CD1c-positive myeloid dendritic cell (primary cell): Measurements from ENCODE around the gene POLR1H.
A peak's percentile ranks its signal among the peaks of the same experiment; 100 is the strongest.

ENCODE experiments used
- DNase-seq: peaks from one replicate; pipeline ENCODE4 v3.0.0-alpha.2; 2016; ENCODE audit errors: extremely low spot score

POLR1H gene

DNA sequence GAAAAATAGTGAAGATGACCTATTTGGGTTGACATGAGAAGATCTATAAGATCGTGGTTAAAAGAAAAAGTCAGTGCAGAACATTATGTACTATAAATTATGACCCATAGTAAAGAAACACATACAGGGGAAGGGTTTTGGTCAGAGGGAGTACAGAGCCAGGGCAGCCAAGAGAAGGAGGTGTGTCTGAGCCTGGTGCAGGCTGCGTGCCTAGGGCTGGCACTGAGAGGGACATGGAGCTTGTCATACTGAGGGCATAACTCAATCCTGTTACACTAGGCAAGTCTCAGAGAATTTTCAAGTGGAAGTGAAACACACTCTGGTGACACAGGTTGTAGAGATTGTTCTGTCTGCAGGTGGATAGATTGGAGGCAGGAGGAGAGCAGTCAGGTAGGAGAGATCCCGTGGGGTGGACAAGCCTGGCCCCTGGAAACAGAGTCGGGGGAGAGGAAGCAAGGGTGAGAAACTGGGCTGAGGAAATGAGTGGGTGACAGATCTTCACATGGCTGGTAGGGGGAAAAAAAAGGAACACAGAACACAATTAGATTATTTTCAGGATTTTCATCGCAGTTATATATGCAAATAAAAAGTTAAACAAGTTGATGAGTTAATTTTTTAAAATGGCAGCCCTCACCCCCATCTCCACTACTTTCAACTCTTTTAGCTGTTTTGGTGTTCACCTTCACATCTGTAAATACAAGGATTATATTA is 33.0 kb downstream of the POLR1H start:
- no peak for DNase-seq

DNA sequence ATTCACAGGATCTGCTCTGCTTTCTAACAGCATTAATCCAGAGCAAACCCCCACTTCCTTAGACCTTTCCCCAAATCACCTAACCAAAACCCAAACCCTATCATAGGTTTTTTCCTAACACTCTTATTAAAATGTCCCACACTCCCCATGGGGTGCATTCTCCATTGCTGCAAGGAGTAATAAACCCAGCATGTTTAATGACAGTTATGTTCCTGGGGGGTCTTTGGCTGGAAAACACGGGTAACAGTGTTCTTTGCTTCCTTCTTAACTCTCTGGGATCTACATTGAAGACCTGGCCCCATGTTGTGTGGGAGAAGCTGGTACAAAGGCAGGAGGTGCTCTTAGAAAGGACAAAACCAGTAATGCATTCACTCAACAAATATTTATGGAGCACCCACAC is 35.8 kb downstream of the POLR1H start:
- DNase-seq, result no peak

DNA sequence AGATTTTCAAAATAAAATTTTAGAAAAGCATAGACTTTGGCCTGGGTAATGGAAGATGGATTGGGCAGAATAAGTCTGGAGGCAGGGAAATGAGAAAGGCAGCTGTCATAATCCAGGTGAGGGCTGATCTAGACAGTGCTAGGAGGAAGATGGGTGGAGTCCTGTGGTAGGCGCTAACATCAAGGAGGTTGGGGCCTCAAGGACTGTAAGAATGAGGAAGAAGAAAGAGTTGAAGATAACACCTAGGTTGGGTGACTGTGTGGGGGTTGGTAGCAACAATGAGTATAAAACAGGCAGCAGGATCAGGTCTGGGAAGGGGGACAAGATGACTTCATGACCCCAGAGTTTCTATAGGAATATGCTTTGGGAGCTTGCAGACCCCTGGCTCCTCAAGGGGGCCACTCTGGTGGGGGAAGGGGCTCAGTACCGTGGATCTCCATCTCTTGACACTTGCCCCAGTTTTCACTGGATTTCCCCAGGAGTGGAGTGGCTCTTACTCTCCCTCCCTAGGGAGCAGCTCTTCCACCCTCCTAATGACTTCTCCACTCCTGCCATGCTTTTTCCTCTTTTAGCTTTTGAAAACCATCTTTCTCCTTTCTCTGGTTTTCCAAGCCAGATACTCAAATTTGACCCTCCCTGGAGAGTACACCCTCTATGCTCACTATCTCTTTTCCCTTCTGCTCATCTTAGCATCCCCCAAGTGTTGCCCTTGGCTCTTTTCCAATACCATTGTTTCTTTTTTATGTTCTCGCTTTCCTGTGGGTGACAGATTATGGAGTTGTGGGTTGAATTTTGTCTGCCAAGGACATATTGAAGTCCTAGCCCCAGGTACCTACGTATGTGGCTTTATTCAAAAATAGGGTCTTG is 37.1 kb downstream of the POLR1H start:
- no peak for DNase-seq

DNA sequence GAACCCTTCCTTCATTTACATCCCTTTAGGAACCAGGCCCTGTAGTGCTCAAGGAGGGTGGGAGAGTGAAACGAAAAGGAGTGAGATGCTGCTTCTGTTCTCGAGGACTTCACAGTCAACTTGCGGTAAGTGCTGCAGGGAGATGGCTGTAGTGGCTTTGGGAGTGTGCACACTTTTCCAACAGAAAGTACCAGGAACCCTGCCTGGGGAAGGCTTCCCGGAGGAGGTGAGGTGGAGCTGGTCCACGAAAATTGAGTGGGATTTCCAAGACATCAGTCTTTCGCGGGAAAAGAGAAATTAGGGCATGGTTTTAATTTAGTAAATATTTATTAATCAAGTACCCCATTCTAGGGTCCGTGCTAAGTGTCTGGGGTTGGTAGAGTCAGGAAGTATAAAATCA is 39.1 kb downstream of the POLR1H start:
- no peak for DNase-seq

DNA sequence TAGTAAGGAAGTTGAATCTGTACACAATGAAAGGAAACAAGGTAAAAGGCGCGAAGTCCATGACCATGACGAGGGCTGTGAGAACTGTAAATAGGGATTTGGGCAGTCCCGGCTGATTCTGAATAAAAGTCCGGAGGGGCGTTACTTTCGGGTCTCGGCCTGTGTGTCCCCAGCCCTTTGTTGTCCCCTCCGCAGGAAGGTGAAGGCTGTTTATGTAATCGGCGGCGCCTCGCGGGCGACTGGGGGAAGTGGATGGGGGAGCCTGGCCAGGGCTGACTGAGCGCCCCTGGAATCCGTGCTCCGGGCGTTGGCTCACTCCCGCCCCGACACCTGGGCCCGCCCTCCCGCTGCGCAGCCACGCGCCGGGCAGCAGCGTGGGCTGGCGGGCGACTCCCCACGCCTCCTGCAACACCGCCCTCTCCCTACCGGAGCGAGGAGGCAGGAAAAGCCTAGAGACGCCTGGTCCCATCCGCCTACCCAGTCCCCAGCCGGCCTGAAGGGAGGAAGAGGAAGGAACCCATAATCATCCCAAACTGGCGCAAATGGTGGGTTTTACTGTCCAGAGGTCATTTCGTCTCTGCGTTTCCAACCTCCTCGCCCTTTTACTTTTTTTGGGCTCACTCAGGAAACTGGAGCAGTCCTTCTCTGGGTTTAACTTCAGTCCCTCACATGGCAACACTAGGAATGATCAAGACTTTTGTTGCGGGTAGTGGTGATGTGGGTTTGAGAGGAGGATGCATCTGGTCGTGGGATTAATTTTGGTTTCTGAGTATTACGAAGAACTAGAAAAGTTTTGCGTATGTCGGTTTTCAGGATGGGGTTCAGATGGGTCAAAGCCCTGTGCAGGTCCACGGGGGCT is 39.7 kb downstream of the POLR1H start:
- peak; percentile 26 for DNase-seq

DNA sequence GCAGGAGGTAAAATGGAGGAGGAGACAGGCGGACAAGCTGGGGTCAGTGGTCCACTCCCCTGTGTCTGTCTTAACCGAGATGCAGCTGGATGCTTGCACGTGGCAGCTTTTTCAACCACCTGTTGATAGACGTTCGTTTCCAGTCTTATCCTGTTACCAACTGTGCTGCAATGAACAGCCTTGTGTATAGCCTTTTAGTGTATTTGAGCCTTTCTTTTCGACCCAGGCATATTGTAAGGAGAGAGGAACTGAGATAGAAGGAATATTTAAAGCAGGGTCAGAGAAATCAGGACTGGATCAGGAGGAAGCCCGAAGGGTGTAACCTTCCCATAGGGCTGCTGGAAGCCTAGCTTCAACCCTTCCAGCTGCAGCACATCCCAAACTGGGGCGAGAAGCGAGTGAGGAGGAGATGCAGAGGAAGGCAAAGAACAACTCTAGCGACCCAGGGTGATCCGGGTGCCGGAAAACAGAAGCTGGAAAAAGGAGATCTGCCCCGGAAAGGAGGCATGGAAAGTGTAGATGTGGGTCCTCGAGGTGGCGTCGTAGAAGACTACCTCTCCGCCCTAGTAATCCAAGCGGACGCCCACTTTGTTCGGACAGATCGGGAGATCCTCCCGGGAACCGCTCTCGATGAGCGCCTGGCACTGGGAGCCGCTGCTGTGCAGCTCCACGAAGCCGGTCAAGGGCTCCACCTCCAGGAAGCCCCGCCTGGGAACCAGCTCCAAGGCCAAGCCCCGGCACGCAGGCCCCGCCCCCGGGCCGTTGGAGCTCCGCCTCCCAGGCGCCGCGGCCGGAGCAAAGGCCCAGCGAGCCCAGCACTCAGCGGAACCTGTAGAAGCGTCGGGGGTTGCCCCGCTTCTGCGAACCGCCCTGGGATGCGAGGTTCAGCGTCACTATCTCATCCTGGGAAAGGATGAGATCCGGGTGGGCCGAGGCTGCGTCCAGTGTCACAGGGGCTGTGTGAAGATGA is 40.7 kb downstream of the POLR1H start:
- DNase-seq, result peak; percentile 87

DNA sequence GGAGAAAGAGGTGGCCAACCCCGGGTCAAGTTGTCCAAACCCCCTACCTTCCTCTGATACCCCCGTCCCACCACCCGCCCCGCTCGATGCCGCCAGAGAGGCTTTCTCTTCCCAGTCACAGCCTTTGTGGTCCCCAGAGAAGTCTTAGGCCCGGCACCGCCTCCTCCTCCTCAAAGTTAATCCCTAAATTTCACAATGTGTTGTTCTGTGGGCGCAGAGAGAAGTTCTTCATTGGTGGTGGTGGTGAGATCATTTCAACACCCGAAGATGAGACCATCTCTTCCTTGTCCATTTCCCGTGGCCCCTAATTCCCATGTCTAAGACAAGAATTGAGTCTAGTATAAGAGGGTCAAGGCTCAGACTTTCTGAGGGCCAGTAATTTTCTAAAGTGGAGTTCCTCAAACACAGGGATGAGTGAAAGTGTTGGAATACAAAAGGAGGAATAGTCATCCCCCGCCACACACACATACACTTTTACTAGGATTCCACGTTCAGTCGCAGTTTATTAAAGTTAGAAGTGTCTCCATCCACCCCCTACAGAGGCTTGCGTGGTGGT is 41.4 kb downstream of the POLR1H start:
- peak; percentile 85 for DNase-seq

DNA sequence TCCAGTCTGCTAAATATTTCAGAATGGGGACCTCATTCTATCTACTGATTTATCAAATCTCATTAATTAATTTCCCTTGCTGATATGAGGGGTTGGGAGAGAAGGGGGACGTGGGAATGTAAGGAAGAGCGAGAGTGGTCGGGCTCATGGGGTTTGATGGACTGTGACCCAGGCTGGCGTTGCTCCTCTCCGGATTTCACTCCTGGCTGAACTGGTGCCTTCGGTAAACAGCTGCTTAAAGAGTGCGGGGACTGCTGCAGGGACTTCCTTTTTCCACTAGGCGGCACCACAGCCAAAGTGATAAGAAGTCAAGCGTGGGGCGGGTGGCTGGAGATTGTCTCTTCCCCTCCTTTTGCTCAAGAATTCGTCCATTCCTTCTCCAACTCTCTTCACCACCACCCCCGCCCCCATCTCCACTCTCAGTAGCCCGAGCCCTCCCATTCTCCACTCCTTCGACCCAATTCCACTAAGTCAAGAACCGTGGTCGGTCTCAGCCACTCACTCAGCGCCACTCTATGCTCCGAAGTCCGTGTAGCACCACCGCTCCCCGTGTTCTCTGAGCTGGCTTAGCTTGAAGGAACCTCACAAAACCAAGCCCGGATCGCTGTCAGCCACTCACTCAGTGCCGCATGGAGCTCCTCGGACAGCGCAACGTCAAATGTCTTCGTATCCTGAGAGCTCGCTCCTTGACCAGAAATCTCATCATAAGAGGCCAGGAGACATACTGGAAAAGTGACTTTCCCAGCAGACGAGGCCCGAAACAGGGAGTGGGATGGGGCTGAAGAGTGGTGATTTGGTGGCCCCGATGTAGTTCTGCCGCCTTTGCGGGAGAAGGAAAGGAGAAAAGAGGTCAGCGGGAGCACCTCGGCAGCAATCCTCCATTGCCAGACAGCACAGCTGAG is 42.2 kb downstream of the POLR1H start:
- peak; percentile 93 for DNase-seq

DNA sequence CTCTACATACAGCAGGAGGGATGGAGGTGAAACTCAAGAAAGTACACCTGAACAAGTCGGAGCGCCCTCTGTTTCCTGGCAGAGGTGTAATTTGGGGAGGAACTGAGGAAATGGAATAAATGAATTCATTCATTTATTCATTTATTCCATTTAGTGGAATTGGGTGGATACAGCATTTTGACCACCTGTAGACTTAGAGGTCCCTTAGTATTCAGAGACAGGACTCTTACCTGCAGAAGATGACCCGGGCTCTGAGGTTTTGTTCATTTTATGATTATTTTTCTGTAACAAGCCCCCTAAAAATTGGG is 42.8 kb downstream of the POLR1H start:
- DNase-seq, result no peak

DNA sequence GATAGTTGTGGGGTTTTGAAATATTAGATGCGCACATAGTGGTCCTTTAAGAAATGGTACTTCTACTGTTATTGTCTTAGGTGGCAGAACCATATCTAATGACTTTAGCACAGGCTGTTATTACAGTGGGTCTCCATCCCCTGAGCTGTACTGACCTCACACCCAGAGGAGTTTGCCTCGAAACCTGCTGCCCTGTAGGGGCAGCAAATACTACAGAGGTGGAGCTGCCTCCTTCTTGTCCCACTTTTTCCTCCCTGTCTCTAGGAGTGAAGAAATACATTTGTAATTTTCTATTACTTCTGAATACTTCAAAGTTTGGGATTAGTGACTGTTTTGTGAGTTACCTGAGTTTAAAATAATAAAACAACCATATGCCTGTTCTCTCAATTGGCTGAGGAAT is 43.6 kb downstream of the POLR1H start:
- DNase-seq, result no peak

DNA sequence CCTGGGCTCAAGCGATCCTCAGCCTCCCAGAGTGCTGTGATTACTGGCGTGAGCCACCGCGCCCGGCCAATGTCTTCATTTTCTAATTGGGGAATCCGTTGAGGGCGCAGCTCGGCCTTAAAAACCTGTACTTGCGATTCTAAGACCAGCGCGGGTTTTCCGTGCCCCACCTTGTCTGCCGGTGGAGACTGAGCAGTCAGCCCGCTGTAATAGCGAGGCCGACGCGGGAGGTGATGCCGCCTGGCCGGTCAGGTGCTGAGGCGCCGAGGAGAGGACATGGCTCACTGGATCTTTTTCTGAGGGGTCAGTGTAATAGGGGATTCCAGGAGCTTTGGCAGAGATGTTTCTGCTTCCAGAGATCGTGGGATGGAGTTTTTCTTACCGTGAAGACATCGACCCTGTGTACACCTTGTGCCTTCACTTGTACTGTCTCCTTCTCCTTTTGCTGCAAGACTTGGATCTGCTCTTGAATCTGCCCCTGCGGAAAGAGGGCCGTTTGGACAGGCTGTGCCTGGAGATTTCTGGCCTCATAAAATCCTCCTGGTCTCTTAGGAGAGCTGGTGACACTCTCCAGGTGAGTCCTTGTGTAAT is 50.3 kb downstream of the POLR1H start:
- DNase-seq, result no peak

DNA sequence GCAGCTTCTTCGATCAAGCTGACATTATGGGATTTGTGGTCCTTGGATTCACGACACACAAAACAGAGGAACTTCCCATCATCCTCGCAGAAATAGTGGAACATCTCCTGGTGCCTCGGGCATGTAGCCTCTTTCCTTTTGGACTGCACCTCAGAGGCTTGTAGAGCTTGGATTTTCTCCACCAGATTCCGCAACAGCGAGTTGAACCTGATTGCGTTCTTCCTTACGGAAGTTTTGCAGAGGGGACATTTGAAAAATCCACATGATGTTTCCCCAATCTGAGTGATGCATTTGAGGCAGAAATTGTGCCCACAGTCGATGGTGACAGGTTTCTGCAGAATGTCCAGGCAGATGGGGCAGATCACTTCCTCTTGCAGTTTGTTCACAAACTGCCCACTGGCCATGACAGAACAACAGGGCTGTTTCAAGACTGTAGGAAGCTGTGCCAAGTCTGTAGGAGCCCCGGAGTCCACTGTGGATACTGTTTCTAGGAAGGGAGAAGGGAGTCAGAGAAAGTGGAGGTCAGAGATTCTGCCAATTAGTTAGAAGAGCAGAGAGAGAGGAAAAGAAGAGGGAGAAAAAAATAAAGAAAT is 51.4 kb downstream of the POLR1H start:
- DNase-seq, result peak; percentile 62

DNA sequence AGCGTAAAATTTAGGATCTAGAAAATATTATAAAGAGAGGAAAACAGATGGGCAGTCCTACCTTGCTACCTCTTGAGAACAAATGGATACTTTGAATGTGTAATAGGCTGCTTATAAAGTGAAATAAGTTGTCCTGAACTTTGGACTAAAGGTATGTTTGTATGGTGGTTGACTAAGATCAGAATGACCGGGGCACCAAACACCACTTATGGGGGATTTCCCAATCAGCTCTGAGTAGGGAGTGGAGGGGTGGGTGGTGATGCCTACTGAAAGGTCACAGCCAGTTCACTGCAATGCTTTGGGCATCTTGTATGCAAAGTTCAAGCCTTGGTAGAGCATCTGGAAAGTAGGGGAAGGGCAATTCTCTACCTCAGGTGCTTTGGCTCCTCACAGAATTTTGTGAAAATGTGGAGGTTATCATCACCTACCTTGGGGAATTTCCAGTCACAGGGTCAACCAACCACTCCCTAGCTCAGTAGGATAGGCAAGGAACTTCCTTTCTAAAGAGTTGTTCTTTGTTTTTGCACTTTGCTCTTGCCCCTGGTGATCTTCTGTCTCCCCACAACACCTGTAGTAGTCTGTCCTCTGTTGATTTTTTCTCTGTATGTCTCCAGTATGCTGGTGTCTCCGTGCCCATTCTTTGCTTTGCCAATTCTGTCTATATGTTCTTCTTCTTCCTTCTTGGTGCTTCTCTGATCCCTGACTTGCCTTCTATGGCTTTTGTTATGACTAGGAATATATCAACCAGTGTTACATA is 52.1 kb downstream of the POLR1H start, which contains the start of gene TRIM31:
TRIM31 (minus strand) TSS at position 88 of the 757 bp plus-strand sequence. CDS start 285 bp downstream, outside the sequence.
- DNase-seq, result peak; percentile 29

DNA sequence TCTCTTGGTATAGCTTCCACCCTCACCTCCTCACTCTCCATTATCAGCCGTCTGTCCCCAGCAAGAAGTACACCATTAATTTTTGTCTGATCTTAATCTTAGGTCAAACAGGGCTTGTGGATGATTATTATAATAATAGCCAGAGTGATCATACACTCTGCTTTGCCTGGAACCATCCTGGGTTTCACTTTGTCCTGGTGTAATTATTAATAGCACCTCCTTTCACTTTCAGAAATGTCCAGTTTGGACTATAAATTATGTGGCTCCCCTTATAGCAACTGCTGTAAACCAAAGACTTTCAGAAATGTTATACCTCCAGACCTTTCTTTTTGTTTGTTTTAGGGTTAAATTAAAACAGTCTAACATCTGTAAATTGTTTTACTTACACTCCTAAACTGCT is 52.8 kb downstream of the POLR1H start:
- no peak for DNase-seq
